ENCODE data around the gene C2orf76. TPM values are rescaled to one million over a fixed set of nuclear protein-coding genes. Genes with fewer than 3 reads are reported as not detected.

C2orf76 gene
- total and polyA plus RNA-seq, 7 experiments from 2014 or later, result 5.1 to 19.2 (median 9.1) TPM

- no peak for DNase-seq
- CTCF ChIA-PET, result no interaction called here
Measured at GRCh38 chr2:119260646-119261492, 105.8 kb downstream of the C2orf76 start.

GRCh38 chr2:119259296-119259860 is 107.3 kb downstream of the C2orf76 start:
- H3K27me3 Mint-ChIP-seq, result no peaks in the 10 kb centered on the region
- Histone ChIP-seq H3K27me3 (ENCODE audit: control insufficient read depth in 2 of 2, insufficient read depth in 2 of 2, low read length in 2 of 2) (no peaks in the 10 kb centered on the region), H3K27ac (ENCODE audit: low read depth, low read length) (no peak overlapping the region), H3K9me3 (ENCODE audit: control insufficient read depth in 2 of 3, low read length in 3 of 3) (no peaks in the 10 kb centered on the region), H3K4me3 (ENCODE audit: low read length) (no peak overlapping the region), H3K36me3 (ENCODE audit: control insufficient read depth in 2 of 3, insufficient read depth in 3 of 3, low read length in 3 of 3) (no peaks in the 10 kb centered on the region), H3K4me1 (ENCODE audit: control insufficient read depth in 2 of 2, insufficient read depth in 2 of 2, low read length in 2 of 2) (no peaks in the 10 kb centered on the region)
- ChIA-PET CTCF (no interaction called here), POLR2A (no interaction called here)
- DNase-seq (no peak), ATAC-seq (no peak)
- intact Hi-C loops (cut with micrococcal nuclease), result no loop called here
- no peaks in the 10 kb centered on the region for H3K36me3 Mint-ChIP-seq
- no peak overlapping the region for H3K27ac Mint-ChIP-seq
- H3K4me3 Mint-ChIP-seq, result no peak overlapping the region
- H3K9me3 Mint-ChIP-seq, result no peaks in the 10 kb centered on the region
- no peaks in the 10 kb centered on the region for H3K4me1 Mint-ChIP-seq

More at GRCh38 chr2:119260646-119261492, 105.8 kb downstream of the C2orf76 start:
- no peak overlapping the region for H3K27ac ChIP-seq (ENCODE audit: low read depth, low read length)
- intact Hi-C loops (cut with micrococcal nuclease), result no loop called here
- Mint-ChIP-seq H3K4me1 (no peaks in the 10 kb centered on the region), H3K27ac (no peak overlapping the region), H3K9me3 (no peaks in the 10 kb centered on the region), H3K4me3 (no peak overlapping the region), H3K36me3 (no peaks in the 10 kb centered on the region), H3K27me3 (peaks cover 0 to 4% (median 0%) of the 10 kb centered on the region in 5 donors)
- no peak overlapping the region for H3K4me3 ChIP-seq (ENCODE audit: low read length)
- H3K27me3 ChIP-seq (ENCODE audit: control insufficient read depth in 2 of 2, insufficient read depth in 2 of 2, low read length in 2 of 2), result no peaks in the 10 kb centered on the region
- no peaks in the 10 kb centered on the region for H3K36me3 ChIP-seq (ENCODE audit: control insufficient read depth in 2 of 3, insufficient read depth in 3 of 3, low read length in 3 of 3)
- H3K9me3 ChIP-seq (ENCODE audit: control insufficient read depth in 2 of 3, low read length in 3 of 3), result no peaks in the 10 kb centered on the region
- no peak for ATAC-seq
- POLR2A ChIA-PET, result no interaction called here
- H3K4me1 ChIP-seq (ENCODE audit: control insufficient read depth in 2 of 2, insufficient read depth in 2 of 2, low read length in 2 of 2), result no peaks in the 10 kb centered on the region

GRCh38 chr2:119257198-119257597 is 109.4 kb downstream of the C2orf76 start:
- ChIA-PET POLR2A (no interaction called here), CTCF (no interaction called here)
- Histone ChIP-seq H3K27ac (ENCODE audit: low read depth, low read length) (no peak overlapping the region), H3K4me1 (ENCODE audit: control insufficient read depth in 2 of 2, insufficient read depth in 2 of 2, low read length in 2 of 2) (no peaks in the 10 kb centered on the region), H3K27me3 (ENCODE audit: control insufficient read depth in 2 of 2, insufficient read depth in 2 of 2, low read length in 2 of 2) (no peaks in the 10 kb centered on the region), H3K36me3 (ENCODE audit: control insufficient read depth in 2 of 3, insufficient read depth in 3 of 3, low read length in 3 of 3) (no peaks in the 10 kb centered on the region), H3K4me3 (ENCODE audit: low read length) (no peak overlapping the region), H3K9me3 (ENCODE audit: control insufficient read depth in 2 of 3, low read length in 3 of 3) (no peaks in the 10 kb centered on the region)
- Mint-ChIP-seq H3K27ac (no peak overlapping the region), H3K4me1 (no peaks in the 10 kb centered on the region), H3K36me3 (no peaks in the 10 kb centered on the region), H3K27me3 (no peaks in the 10 kb centered on the region), H3K4me3 (no peak overlapping the region), H3K9me3 (no peaks in the 10 kb centered on the region)
- no peak for ATAC-seq
- intact Hi-C loops (cut with micrococcal nuclease), result no loop called here
- DNase-seq, result no peak

- DNase-seq (no peak), ATAC-seq (no peak)
- Histone ChIP-seq H3K4me1 (ENCODE audit: control insufficient read depth in 2 of 2, insufficient read depth in 2 of 2, low read length in 2 of 2) (no peaks in the 10 kb centered on the region), H3K9me3 (ENCODE audit: control insufficient read depth in 2 of 3, low read length in 3 of 3) (no peaks in the 10 kb centered on the region), H3K36me3 (ENCODE audit: control insufficient read depth in 2 of 3, insufficient read depth in 3 of 3, low read length in 3 of 3) (no peaks in the 10 kb centered on the region), H3K4me3 (ENCODE audit: low read length) (no peak overlapping the region), H3K27ac (ENCODE audit: low read depth, low read length) (no peak overlapping the region), H3K27me3 (ENCODE audit: control insufficient read depth in 2 of 2, insufficient read depth in 2 of 2, low read length in 2 of 2) (no peaks in the 10 kb centered on the region)
- Mint-ChIP-seq H3K9me3 (peaks cover 0 to 2% (median 0%) of the 10 kb centered on the region in 11 donors), H3K36me3 (no peaks in the 10 kb centered on the region), H3K27me3 (peaks cover 0 to 3% (median 0%) of the 10 kb centered on the region in 5 donors), H3K4me3 (no peak overlapping the region), H3K27ac (no peak overlapping the region), H3K4me1 (no peaks in the 10 kb centered on the region)
- POLR2A ChIA-PET, result no interaction called here
- CTCF ChIA-PET, result no interaction called here
- intact Hi-C loops (cut with micrococcal nuclease), result no loop called here
Measured at GRCh38 chr2:119256582-119256921, 110.1 kb downstream of the C2orf76 start.

- peaks cover 0 to 6% (median 0%) of the 10 kb centered on the region in 5 donors for H3K27me3 Mint-ChIP-seq
- H3K4me3 Mint-ChIP-seq, result no peak overlapping the region
- intact Hi-C loops (cut with micrococcal nuclease), result no loop called here
- no peak for ATAC-seq
- ChIA-PET POLR2A (no interaction called here), CTCF (interaction anchor here (0.6 kb wide), 1 partner anchor 374 kb away, joined by 4 read pairs; no protein-coding TSS in a partner anchor)
- H3K4me3 ChIP-seq (ENCODE audit: low read length), result no peak overlapping the region
- no peaks in the 10 kb centered on the region for H3K36me3 Mint-ChIP-seq
- no peaks in the 10 kb centered on the region for H3K9me3 ChIP-seq (ENCODE audit: control insufficient read depth in 2 of 3, low read length in 3 of 3)
- no peak overlapping the region for H3K27ac Mint-ChIP-seq
- H3K27ac ChIP-seq (ENCODE audit: low read depth, low read length), result no peak overlapping the region
- H3K4me1 Mint-ChIP-seq, result no peaks in the 10 kb centered on the region
- H3K4me1 ChIP-seq (ENCODE audit: control insufficient read depth in 2 of 2, insufficient read depth in 2 of 2, low read length in 2 of 2), result no peaks in the 10 kb centered on the region
- H3K36me3 ChIP-seq (ENCODE audit: control insufficient read depth in 2 of 3, insufficient read depth in 3 of 3, low read length in 3 of 3), result no peaks in the 10 kb centered on the region
- no peak for DNase-seq
- peaks cover 0 to 2% (median 0%) of the 10 kb centered on the region in 11 donors for H3K9me3 Mint-ChIP-seq
- H3K27me3 ChIP-seq (ENCODE audit: control insufficient read depth in 2 of 2, insufficient read depth in 2 of 2, low read length in 2 of 2), result no peaks in the 10 kb centered on the region
Measured at GRCh38 chr2:119255760-119256581, 110.7 kb downstream of the C2orf76 start.

- CTCF ChIA-PET, result no interaction called here
- H3K36me3 ChIP-seq (ENCODE audit: control insufficient read depth in 2 of 3, insufficient read depth in 3 of 3, low read length in 3 of 3), result no peaks in the 10 kb centered on the region
- H3K27me3 Mint-ChIP-seq, result peaks cover 0 to 6% (median 0%) of the 10 kb centered on the region in 5 donors
Measured at GRCh38 chr2:119254601-119255080, 112.0 kb downstream of the C2orf76 start.

More at GRCh38 chr2:119254601-119255080, 112.0 kb downstream of the C2orf76 start:
- Mint-ChIP-seq H3K27ac (no peak overlapping the region), H3K36me3 (no peaks in the 10 kb centered on the region), H3K9me3 (peaks cover 0 to 2% (median 0%) of the 10 kb centered on the region in 11 donors), H3K4me3 (no peak overlapping the region), H3K4me1 (no peaks in the 10 kb centered on the region)
- DNase-seq (no peak), ATAC-seq (no peak)
- POLR2A ChIA-PET, result no interaction called here
- H3K9me3 ChIP-seq (ENCODE audit: control insufficient read depth in 2 of 3, low read length in 3 of 3), result no peaks in the 10 kb centered on the region
- H3K4me3 ChIP-seq (ENCODE audit: low read length), result no peak overlapping the region
- H3K27me3 ChIP-seq (ENCODE audit: control insufficient read depth in 2 of 2, insufficient read depth in 2 of 2, low read length in 2 of 2), result no peaks in the 10 kb centered on the region
- intact Hi-C loops (cut with micrococcal nuclease), result no loop called here
- no peaks in the 10 kb centered on the region for H3K4me1 ChIP-seq (ENCODE audit: control insufficient read depth in 2 of 2, insufficient read depth in 2 of 2, low read length in 2 of 2)
- H3K27ac ChIP-seq (ENCODE audit: low read depth, low read length), result no peak overlapping the region

All from naive thymus-derived CD4-positive, alpha-beta T cell (primary cell).